GM20431 (cell line): Measurements from ENCODE around the gene C19orf67.

Experiments
- in situ Hi-C: fragments of 300-500 bp; cut with MseI, MboI; formaldehyde crosslinking; loops from one replicate; pipeline ENCODE4 v1.15.0; 2020; ENCODE audit warnings: low sequenced_read_pairs; ENCODE audit not compliant: unreplicated experiment

Gene C19orf67

DNA sequence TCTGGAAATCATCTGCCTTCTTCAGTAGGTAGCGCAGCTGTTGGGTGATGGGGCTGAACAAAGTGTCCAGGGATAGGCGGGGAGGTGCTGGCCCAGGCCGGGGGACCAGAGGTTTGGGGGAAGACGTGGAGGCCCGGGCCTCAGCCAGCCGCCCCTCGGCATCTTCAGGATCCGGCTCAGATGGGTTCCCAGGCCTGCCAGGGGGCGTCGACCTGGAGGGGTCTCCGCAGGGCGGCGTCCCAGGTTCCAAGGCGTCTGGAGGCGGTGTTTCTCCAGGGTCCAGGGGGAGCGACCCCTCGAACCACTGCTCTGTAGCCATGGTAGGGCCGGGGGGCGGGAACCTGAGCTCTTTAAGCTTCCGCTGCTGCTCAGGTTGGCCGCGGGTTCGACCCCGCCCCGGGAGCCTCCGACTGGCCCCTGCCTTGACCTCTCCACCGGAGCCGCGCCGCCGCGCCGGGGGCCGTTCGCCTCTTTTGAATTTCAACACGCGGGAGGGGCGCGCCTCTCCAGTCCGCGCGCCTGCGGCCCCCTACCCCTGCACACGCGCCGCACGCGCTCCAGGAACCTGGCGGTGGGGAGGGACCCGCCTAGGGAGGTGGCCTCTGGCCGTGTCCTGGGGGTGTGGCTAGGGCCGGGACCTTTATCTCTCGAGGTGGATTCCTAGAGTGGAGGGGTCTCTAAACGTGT lies at the start of gene C19orf67:
C19orf67 (minus strand) TSS at position 475 of the 687 bp plus-strand sequence; CDS start at position 319, 156 bp downstream.
- in situ Hi-C loops, result no loop called here

DNA sequence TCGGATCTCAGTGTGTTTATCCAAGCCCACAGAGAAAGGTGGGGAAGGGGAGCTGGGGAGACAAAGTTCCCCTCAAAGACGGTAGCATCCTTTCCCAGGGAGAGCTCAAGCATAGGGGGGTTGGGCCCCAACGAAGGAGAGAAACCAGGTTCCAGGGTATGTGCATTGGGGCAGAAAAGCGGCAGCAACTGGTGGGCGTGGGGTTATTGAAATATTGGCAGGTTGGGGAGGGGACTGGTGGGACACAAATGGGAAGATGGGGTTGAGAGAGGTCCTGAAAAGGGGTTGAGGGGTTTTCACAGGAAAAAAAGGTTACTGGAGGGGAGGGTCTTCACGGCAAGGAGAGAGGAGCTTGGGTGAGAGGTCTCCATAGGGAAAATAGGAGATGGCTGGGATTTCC lies 49.8 kb upstream of the C19orf67 start:
- in situ Hi-C loops, result no loop called here

DNA sequence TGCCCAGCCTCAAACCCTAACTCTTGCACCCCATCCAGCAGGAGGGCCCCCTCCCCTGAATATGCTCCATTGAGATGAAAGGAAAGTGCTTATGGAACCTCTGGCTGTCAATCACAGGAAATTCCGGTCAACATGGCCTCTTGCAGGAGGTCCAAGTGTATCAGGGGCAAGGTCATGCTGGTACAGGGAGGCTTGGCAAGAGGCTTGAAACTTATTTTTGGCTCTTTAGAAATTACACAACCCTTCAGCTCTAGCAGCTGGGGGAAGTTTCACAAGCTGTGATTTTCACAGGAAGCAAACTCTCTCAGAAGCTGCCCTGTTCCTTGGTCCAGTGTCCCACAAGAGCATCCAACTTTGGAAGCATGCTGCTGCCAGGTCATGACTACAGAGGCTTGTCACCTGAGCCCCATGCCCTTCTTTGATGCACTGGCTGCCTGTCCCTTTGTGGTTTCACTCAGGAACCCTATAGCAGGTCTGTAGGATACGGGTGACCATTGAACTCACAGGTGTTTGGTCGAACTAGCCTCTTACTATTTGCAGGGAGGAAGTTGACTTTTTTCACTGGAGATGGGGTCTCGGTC lies 42.4 kb upstream of the C19orf67 start:
- in situ Hi-C loops, result no loop called here

DNA sequence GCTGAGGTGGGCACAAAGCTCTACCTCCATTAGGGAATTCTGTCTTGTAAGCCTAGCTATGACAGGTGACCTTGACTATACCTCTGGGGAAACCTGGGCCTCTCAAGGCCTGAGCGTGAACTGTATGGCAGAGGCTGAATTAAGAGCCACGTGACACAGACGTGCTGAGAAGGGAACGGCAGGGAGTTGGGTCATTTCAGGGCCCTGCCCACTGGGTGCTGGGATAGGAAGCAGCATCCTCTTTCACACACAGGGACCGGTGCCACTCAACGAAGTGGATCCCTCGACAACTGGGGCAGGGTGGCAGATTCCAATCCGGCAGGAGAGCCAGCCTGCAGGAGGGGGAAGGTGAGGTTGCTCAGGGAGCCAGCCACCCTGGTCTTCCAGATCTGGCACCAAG lies 41.6 kb upstream of the C19orf67 start:
- in situ Hi-C loops, result no loop called here

DNA sequence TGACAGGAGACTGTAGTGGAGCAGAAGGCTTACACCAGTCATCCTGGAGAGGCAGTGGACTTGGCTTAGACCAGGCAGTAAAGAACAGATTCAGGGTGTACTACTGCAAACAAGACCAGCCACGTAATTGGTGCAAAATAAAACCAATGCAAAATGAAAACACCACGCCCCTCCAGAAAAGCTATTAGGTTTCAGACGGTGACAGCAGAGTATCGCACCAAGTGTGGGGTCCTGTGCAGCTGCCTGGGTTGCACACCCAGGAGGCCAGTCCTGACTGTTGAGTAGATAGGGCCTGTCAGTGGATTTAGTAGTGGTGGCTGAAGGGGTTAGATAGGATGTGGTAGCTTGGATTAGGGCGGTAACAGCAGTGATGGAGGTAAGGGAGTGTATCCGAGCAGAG lies 37.3 kb upstream of the C19orf67 start:
- in situ Hi-C loops, result no loop called here

DNA sequence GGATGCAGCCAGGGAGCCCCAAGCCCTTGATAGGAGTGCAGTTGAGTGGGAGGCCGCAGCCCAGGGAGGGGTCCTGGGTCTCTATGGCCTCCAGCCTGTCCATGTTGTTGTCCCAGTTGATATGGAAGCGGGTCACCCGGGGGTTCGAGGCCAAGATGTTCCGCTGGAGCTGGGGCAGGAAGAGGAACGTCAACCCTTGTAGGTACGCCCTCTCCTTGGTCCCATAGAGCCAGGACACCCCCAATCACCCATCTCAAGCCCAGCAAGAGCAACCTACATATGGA lies 34.9 kb upstream of the C19orf67 start:
- in situ Hi-C loops, result no loop called here

GRCh38 chr19:14119644-14120496 lies 34.3 kb upstream of the C19orf67 start:
- in situ Hi-C loops, result no loop called here

DNA sequence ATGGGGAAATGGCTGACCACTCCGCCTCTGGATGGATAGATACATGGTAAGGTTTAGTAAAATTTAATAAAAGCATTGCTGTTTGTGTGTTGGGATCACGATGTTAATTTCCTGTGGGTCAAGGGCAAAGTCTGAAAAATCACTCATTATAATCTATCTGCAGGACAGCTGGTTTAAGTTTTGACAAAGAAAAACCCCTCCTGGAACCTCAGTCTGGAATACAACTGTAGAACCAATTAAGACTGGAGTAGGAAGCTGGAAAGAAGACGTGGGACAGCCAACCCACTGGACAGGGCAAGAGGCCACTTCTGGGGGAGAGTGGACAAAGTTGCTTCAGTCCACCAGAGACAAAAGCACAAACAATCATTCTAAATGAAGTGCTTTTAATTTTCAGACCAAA lies 33.6 kb upstream of the C19orf67 start:
- in situ Hi-C loops, result no loop called here

DNA sequence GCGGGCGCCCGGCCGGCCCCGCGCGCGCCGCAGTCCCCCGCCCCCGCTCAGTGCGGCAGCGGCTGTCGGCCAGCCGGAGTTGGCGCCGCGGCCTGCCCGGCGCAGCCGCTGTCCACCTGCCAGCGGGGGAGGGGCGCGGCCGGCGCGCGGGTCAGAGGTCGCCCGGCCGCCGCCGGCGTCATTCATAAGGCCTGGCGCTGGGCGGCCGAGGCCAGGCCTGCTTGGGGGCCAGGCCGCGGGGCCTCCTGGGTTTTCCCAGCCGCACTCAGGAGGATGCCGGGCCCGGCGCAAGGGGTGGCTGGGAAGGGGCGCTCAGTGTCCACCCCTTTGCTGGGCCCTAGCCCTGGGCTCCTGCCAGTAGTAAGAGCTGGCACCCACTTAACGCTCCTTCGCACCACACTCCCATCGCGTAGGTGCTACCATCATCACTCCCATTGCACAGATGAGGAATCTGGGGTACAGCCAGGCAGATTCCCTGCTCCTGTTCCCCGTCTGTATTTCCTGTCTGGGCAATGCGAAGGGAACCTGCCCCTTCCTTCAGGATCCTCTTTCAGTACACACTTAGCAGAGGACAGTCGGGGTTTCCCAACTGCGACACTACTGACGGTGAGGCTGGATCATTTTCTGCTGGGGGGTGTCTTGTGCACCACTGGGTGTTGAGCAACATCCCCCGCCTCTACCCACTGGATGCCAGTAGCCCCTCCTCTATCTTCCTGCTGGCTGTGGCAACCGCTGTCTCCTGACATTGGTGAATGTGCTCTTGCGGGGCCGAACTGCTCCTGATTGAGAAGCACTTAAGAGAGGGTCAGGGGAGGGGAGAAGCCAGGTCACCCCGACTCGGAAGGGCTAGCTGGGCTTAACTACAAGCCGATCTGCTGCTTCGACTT lies 32.8 kb upstream of the C19orf67 start:
- in situ Hi-C loops, result no loop called here

DNA sequence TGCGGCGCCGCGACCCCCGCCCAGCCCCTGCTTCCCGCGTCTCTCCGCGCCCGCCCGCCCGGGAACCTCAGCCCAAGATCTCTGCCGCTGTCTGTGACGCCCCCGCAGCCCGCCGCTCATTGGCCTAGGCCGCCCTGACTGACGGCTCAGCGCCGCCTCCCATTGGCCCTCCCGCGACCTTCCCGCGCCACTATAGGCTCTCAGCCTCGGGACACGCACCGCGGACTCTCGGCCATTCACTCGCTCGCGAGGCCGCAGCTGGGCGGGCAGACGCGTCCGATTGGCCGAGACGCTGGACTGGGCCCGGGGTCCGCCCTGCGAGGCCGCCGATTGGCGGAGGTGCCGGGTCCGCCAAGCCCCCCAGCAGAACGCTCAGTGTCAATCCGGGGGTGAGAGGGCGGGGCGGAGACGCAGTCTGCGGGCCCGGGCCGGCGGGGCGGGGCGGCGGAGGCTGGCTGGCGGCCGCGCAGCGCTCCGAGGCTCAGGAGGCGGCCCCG lies 32.1 kb upstream of the C19orf67 start, which contains the start of gene PRKACA:
PRKACA (minus strand) TSS at position 95 of the 497 bp plus-strand sequence. CDS start 215 bp downstream, outside the sequence.
- in situ Hi-C loops, result no loop called here

DNA sequence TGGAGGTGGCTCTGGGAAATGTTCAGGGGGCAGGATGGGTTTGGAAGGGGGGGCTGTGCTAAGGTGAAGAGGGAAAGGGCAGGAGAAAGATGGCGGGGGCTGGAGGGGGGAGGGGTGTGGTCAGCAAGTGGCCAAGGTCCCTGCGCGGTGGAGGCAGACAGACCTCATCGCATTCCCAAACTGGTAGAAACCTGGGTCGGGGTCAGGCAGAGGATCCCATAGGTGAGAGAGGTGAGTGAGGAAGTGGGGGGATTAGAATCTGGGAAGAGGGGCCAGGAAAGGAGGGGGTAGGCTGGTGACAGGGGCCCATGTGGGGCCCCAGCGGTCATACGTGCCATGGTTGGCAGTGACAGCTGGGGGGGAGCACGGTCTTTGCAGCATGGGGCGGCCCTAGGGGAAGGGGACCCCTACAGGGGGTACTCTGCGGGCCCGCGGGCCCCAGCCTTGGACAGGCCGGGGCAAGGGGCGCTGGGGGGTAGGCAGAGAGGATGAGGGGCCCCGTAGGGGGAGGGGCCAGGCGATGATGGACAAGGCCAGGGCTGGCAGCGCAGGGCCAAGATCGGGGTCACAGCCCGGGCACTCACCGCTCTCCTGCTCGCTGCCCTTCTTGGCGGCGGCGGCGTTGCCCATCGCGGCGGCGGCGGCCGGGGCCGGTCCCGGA lies 31.5 kb upstream of the C19orf67 start:
- in situ Hi-C loops, result no loop called here

DNA sequence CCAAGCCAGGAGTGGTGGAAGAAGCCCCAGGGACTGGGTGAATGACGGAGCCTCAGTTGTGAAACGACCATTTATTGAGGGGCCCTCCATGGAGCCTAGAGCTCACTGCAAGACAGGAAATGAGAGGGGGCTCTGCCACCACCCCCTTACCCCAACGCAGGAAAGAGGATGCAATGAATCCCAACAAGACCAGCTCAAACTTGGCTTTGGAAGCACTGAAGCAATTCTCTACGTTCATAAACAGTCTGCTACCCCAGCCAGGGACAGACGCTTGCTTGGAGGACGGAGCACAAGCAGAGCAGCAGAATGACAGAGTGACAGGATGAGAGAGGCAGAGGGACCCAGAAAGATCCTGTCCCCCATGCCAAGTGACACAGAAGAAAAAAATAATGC lies 30.9 kb upstream of the C19orf67 start:
- in situ Hi-C loops, result no loop called here

DNA sequence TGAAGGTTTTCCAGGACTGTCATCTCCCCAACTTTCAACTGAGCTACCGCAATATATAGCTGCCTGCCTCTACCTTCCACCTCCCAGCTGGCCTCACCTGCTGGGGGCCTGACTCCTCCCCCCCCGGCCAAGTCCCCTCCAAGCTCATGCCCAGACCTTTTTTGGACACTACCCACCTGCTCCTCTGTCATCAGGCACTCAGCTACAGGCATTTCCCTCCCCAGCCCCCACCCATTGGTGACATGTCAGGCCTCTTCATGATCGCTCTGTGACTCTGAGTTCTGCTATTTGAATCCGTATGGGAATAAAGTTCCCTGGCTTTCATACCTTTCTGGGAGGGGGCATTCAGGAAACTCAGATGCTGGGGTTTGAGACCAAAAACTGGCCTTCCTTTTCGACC lies 30.2 kb upstream of the C19orf67 start:
- in situ Hi-C loops, result no loop called here

DNA sequence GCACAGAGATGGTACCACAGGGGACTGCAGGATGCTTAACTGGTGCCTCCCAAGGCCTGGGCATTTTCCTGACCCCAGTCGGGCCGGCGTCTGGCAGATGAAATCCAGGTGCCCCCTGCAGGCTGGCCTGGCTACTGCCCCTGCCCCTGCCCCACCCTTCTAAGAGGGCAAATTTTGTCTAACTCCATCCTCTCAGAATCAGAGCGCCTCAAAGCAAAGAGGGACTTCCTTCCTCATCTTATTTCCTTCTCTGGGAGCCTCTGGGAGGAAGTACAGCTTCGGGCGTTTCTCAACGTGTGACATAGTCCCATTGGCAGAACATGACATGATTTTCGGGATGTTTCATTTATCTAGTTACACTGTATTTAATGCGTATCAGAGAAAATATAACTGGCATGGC lies 29.3 kb upstream of the C19orf67 start:
- in situ Hi-C loops, result no loop called here

DNA sequence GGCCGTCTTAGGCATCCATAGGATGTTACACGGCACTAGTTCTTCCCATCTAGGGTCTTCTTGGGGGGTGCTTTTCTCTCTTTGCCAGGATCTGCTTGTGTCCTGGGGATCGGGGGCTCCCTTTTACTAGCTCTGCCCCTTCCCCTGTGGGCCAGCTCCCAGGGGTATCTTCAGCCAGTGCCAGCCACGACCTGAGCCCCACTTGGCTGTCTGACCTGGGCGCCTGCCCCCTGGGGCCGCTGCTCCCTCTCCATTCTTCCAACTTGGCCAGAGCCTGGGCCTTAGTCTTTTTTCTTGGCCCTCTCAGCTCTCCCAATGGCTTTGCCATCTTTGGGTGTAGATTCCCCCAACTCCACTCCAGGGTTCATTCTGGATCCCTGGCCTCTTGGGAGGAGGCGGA lies 28.9 kb upstream of the C19orf67 start:
- in situ Hi-C loops, result no loop called here

GRCh38 chr19:14113762-14114414 lies 28.3 kb upstream of the C19orf67 start:
- in situ Hi-C loops, result no loop called here

- in situ Hi-C loops, result no loop called here
These were observed 27.3 kb upstream of the C19orf67 start for GRCh38 chr19:14112809-14113385.

DNA sequence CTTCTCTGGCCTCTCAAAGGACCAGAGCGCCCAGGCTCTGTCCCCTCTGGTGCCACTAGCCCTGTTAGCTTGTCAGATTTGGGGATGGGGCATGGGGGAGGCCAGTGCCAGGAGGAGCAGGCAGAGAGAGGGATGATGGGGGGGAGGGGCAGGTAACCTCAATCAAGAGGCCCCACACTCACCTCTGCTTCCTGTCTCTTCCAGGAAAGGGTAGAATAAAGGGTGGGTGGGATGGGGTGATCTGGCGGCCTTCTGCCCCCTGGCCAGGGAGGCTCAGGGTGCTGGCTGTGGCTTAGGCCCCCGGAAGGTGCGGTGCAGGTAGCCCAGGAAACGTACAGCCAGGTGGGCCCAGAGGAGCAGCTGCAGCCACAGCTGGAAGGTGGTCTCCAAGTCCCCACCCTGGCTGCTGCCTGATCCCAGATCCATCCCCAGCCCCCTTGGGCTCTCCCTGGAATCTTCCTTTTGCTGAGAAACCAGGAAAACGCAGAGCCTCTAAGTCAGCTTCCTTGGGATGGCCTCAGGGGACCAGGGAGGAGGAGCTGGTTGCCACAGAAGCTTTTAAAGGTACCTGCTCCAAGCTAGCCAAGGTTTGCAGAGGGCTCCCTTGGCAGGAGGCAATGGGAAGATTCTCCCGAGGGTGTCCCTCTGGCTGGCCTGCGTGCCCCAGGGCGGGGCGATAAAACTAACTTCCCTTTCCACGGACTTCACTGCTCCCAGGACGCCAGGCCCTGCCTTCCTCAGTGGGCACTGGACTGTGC lies 26.6 kb upstream of the C19orf67 start:
- in situ Hi-C loops, result no loop called here
